ENCODE results near the gene FSTL5. TPM values are rescaled to one million over a fixed set of nuclear protein-coding genes. Genes with fewer than 3 reads are reported as not detected.

Gene FSTL5
- total and polyA plus RNA-seq, 2 of the 8 experiments (the other 6 are each of a cell fraction or from before 2014, with no cell fraction given) = 0.09 to 0.32 TPM

DNA sequence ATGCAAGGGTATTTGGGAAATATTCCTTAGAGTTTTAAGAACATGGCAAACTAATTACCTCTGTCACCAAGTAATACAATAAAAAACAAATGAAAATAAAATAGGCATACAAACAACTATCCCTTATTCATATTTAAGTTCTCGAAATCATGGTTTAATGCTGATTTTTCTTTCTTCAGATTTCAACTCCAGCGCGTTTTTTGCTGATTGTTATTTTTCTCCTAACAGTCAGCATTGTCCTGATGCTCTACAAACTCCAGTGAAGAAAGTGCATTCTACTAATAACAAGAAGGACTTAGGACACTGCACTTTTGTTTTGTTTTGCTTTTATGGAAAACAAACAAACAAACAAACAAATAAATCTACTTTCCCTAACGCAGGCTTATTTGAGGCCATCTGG, 282.4 kb downstream of the FSTL5 start (continued):
- TF ChIP-seq KDM1A (IDR thresholded peaks at IDR 0.05; ENCODE audit: borderline replicate concordance, low read length) (no peak), SRF (IDR thresholded peaks at IDR 0.05; ENCODE audit: low read depth, low read length) (no peak), TBP (IDR thresholded peaks at IDR 0.05; ENCODE audit: low read depth, low read length) (no peak), SUZ12 (IDR thresholded peaks at IDR 0.05; ENCODE audit: low read length) (no peak), RNF2 (IDR thresholded peaks at IDR 0.05; ENCODE audit: borderline replicate concordance, low read depth, low read length, missing control alignments, poor library complexity, severe bottlenecking) (no peak), RXRA (IDR thresholded peaks at IDR 0.05; ENCODE audit: insufficient read depth, low read depth, low read length) (no peak), TAF1 (IDR thresholded peaks at IDR 0.05; ENCODE audit: low read depth, low read length) (no peak)

Measured in H1 (cell line).